OCI-LY7 (cell line): Measurements from ENCODE around the gene MEIOC. TPM values are rescaled to one million over a fixed set of nuclear protein-coding genes. Genes with fewer than 3 reads are reported as not detected.

ENCODE experiments used
- BruUV-seq: library from RNA; stranded (reverse); fragments of 400-500 nt; replicated peaks from 2 replicates; lab custom pipeline; 2021; lab: Mats Ljungman, UMichigan
- CTCF ChIA-PET: fragments of 300-600 bp; sonication (Branson Sonifier 250); formaldehyde crosslinking; loops from one replicate; lab custom pipeline; 2022; ENCODE audit warnings: antibody characterized with exemption; ENCODE audit not compliant: unreplicated experiment; lab: Charles Lee
- POLR2A ChIA-PET: fragments of 300-600 bp; sonication (Branson Sonifier 250); formaldehyde crosslinking; loops from one replicate; lab custom pipeline; 2022; ENCODE audit warnings: antibody characterized with exemption; lab: Charles Lee
- DNase-seq: peaks from one replicate; pipeline ENCODE4 v3.0.0-alpha.2; 2015; ENCODE audit warnings: low spot score
- H2AFZ ChIP-seq: fragments of 200-600 bp; sonication (generic), shearing (Covaris generic); 2 replicates; pipeline ENCODE4 v1.6.1; 2014; ENCODE audit warnings: mild to moderate bottlenecking, antibody characterized with exemption, low read length, moderate library complexity
- H3K27ac ChIP-seq: fragments of 200-600 bp; sonication (generic); 2 replicates; pipeline ENCODE4 v1.5.1; 2014; ENCODE audit warnings: mixed run types, low read depth, mild to moderate bottlenecking, moderate library complexity, low read length, inconsistent platforms; ENCODE audit not compliant: poor library complexity, severe bottlenecking
- H3K36me3 ChIP-seq: fragments of 200-600 bp; sonication (generic); 2 replicates; pipeline ENCODE4 v1.6.1; 2014; ENCODE audit warnings: mild to moderate bottlenecking, antibody characterized with exemption, low read length, moderate library complexity, mixed read lengths; ENCODE audit not compliant: insufficient read depth
- H3K4me1 ChIP-seq: fragments of 200-600 bp; sonication (generic); 2 replicates; pipeline ENCODE4 v1.5.1; 2014; ENCODE audit warnings: mild to moderate bottlenecking, low read length; ENCODE audit not compliant: insufficient read depth, poor library complexity, severe bottlenecking
- H3K4me2 ChIP-seq: fragments of 200-600 bp; sonication (generic); 2 replicates; pipeline ENCODE4 v1.6.1; 2014; ENCODE audit warnings: mild to moderate bottlenecking, low read length
- H3K4me3 ChIP-seq: fragments of 200-600 bp; sonication (generic); 2 replicates; pipeline ENCODE4 v1.5.1; 2014; ENCODE audit warnings: mild to moderate bottlenecking, low read depth, low read length; ENCODE audit not compliant: poor library complexity, severe bottlenecking
- H3K79me2 ChIP-seq: fragments of 200-600 bp; sonication (generic); 2 replicates; pipeline ENCODE4 v1.6.1; 2016; ENCODE audit warnings: low read depth, mild to moderate bottlenecking, low read length, moderate library complexity, mixed read lengths; ENCODE audit not compliant: insufficient read depth
- H3K9me2 ChIP-seq: fragments of 200-600 bp; sonication (generic); 2 replicates; pipeline ENCODE4 v1.6.1; 2016; ENCODE audit warnings: mild to moderate bottlenecking, low read length, mixed read lengths; ENCODE audit not compliant: insufficient read depth
- H3K9me3 ChIP-seq: fragments of 200-600 bp; sonication (generic); 2 replicates; pipeline ENCODE4 v1.6.1; 2014; ENCODE audit warnings: mild to moderate bottlenecking, mixed run types, low read length, mixed read lengths
- H4K20me1 ChIP-seq: fragments of 200-600 bp; sonication (generic); 2 replicates; pipeline ENCODE4 v1.6.1; 2014; ENCODE audit warnings: mild to moderate bottlenecking, antibody characterized with exemption, low read length, moderate library complexity, mixed read lengths; ENCODE audit not compliant: insufficient read depth
- EZH2phosphoT487 ChIP-seq: fragments of 200-600 bp; sonication (generic); IDR thresholded peaks from 2 replicates; pipeline ENCODE4 v1.6.1; 2018; ENCODE audit warnings: low read depth, borderline replicate concordance, mild to moderate bottlenecking, mixed run types, antibody characterized with exemption, low read length, moderate library complexity, mixed read lengths
- intact Hi-C: fragments of 100-400 bp; cut with micrococcal nuclease; formaldehyde crosslinking; loops from one replicate; pipeline ENCODE4 v1.10.0; 2022; ENCODE audit not compliant: unreplicated experiment
- total RNA-seq, 2 experiments: library from RNA; depleted of rRNA in 1 of 2; stranded (reverse); fragments of >200 nt in 1 of 2; shearing (Covaris generic) in 1 of 2; gene quantifications; 2 replicates each; pipeline ENCODE4 v1.2.3, GENCODE V29; 2014 to 2022
- TF ChIP-seq, protein P1 (sequence below): fragments of 200-600 bp; sonication (generic); conservative IDR thresholded peaks from 2 replicates; pipeline ENCODE4 v1.5.1; 2014; ENCODE audit warnings: mild to moderate bottlenecking, antibody characterized with exemption, low read length, moderate library complexity, mixed read lengths

Gene MEIOC
- total RNA-seq, 2 experiments from 2014 or later = 0.41 to 5.5 TPM

DNA sequence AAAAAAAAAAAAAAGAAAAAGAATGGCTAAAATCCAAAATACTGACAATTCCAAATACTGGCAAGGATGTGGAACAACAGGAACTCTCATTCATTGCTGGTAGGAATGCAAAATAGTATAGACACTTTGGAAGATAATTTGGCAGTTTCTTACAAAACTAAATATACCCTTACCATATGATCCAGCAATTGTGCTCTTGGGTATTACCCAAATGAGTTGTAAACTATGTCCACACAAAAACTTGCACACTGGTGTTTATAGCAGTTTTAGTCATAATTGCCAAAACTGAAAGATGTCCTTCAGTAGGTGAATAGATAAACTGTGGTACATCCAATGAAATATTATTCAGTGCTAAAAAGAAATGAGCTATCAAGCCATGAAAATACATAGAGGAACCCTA lies 8.5 kb upstream of the MEIOC start:
- ChIA-PET CTCF (no interaction called here), POLR2A (interaction anchor here (0.8 kb wide), 1 partner anchor 72 kb away, joined by 5 read pairs; no protein-coding TSS in a partner anchor)
- Histone ChIP-seq H3K36me3 (no peaks in the 10 kb centered on the region), H2AFZ (no peak overlapping the region), H3K4me3 (no peak overlapping the region), H3K9me3 (no peaks in the 10 kb centered on the region), H3K4me2 (no peak overlapping the region), H3K4me1 (no peaks in the 10 kb centered on the region), H4K20me1 (no peaks in the 10 kb centered on the region), H3K27ac (no peak overlapping the region), H3K79me2 (no peaks in the 10 kb centered on the region), H3K9me2 (no peaks in the 10 kb centered on the region)
- intact Hi-C loops = no loop called here
- TF ChIP-seq EZH2phosphoT487 = no peak
- TF ChIP-seq, protein P1, sequence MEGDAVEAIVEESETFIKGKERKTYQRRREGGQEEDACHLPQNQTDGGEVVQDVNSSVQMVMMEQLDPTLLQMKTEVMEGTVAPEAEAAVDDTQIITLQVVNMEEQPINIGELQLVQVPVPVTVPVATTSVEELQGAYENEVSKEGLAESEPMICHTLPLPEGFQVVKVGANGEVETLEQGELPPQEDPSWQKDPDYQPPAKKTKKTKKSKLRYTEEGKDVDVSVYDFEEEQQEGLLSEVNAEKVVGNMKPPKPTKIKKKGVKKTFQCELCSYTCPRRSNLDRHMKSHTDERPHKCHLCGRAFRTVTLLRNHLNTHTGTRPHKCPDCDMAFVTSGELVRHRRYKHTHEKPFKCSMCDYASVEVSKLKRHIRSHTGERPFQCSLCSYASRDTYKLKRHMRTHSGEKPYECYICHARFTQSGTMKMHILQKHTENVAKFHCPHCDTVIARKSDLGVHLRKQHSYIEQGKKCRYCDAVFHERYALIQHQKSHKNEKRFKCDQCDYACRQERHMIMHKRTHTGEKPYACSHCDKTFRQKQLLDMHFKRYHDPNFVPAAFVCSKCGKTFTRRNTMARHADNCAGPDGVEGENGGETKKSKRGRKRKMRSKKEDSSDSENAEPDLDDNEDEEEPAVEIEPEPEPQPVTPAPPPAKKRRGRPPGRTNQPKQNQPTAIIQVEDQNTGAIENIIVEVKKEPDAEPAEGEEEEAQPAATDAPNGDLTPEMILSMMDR = no peak
- BruUV-seq = no TSS peak
- DNase-seq = no peak

GRCh38 chr17:44648963-44649362 lies 7.3 kb upstream of the MEIOC start:
- no peak overlapping the region for H3K4me2 ChIP-seq
- no TSS peak for BruUV-seq
- TF ChIP-seq, protein P1 = no peak
- no peak for TF ChIP-seq EZH2phosphoT487
- ChIA-PET CTCF (no interaction called here), POLR2A (no interaction called here)
- no peak overlapping the region for H3K27ac ChIP-seq
- H2AFZ ChIP-seq = no peak overlapping the region
- no peaks in the 10 kb centered on the region for H3K79me2 ChIP-seq
- H3K9me3 ChIP-seq = no peaks in the 10 kb centered on the region
- H3K4me1 ChIP-seq = no peaks in the 10 kb centered on the region
- no peaks in the 10 kb centered on the region for H3K9me2 ChIP-seq
- H3K36me3 ChIP-seq = no peaks in the 10 kb centered on the region
- H3K4me3 ChIP-seq = no peak overlapping the region
- no peak for DNase-seq
- intact Hi-C loops = no loop called here
- no peaks in the 10 kb centered on the region for H4K20me1 ChIP-seq

GRCh38 chr17:44651228-44651627 lies 5.0 kb upstream of the MEIOC start:
- ChIA-PET POLR2A (interaction anchor here (0.7 kb wide), 1 partner anchor 143 kb away, joined by 3 read pairs; no protein-coding TSS in a partner anchor), CTCF (no interaction called here)
- Histone ChIP-seq H3K4me3 (no peak overlapping the region), H3K9me3 (no peaks in the 10 kb centered on the region), H3K4me2 (no peak overlapping the region), H3K27ac (no peak overlapping the region), H2AFZ (no peak overlapping the region), H3K79me2 (no peaks in the 10 kb centered on the region), H3K36me3 (no peaks in the 10 kb centered on the region), H3K9me2 (no peaks in the 10 kb centered on the region), H3K4me1 (no peaks in the 10 kb centered on the region), H4K20me1 (no peaks in the 10 kb centered on the region)
- BruUV-seq = no TSS peak
- no peak for TF ChIP-seq EZH2phosphoT487
- TF ChIP-seq, protein P1 = no peak
- no peak for DNase-seq
- intact Hi-C loops = no loop called here
